ENCODE results near the gene GRWD1.

Gene GRWD1

GRCh38 chr19:48445606-48446481, at the start of gene GRWD1:
Gene GRWD1 (plus strand): TSS chr19:48445983. CDS start chr19:48446006, 23 bp downstream.
- DNase-seq = peak; percentile 98

GRCh38 chr19:48396016-48396823, 49.6 kb upstream of the GRWD1 start:
- DNase-seq = no peak

GRCh38 chr19:48396824-48397176, 49.0 kb upstream of the GRWD1 start:
- no peak for DNase-seq

GRCh38 chr19:48397263-48398101, 48.3 kb upstream of the GRWD1 start:
- no peak for DNase-seq

- no peak for DNase-seq
Observed at GRCh38 chr19:48398102-48398374, 47.7 kb upstream of the GRWD1 start.

- DNase-seq = peak; percentile 93
Observed at GRCh38 chr19:48398375-48399235, 47.2 kb upstream of the GRWD1 start.

- no peak for DNase-seq
Observed at GRCh38 chr19:48400018-48400742, 45.6 kb upstream of the GRWD1 start.

- no peak for DNase-seq
Observed at GRCh38 chr19:48401287-48401686, 44.5 kb upstream of the GRWD1 start.

- DNase-seq = peak; percentile 43
Observed at GRCh38 chr19:48403606-48404005, 42.2 kb upstream of the GRWD1 start.

- DNase-seq = no peak
Observed at GRCh38 chr19:48405010-48405659, 40.6 kb upstream of the GRWD1 start.

GRCh38 chr19:48405850-48406249, 39.9 kb upstream of the GRWD1 start:
- no peak for DNase-seq

- no peak for DNase-seq
Observed at GRCh38 chr19:48413879-48414587, 31.8 kb upstream of the GRWD1 start.

GRCh38 chr19:48415395-48415794, 30.4 kb upstream of the GRWD1 start:
- DNase-seq = peak; percentile 51

GRCh38 chr19:48415806-48416221, 30.0 kb upstream of the GRWD1 start:
- DNase-seq = no peak

GRCh38 chr19:48417421-48417820, 28.4 kb upstream of the GRWD1 start:
- DNase-seq = no peak

- DNase-seq = no peak
Observed at GRCh38 chr19:48418317-48419064, 27.3 kb upstream of the GRWD1 start.

- peak; percentile 59 for DNase-seq
Observed at GRCh38 chr19:48419158-48419920, 26.4 kb upstream of the GRWD1 start.

- peak; percentile 50 for DNase-seq
Observed at GRCh38 chr19:48421548-48421947, 24.2 kb upstream of the GRWD1 start.

- no peak for DNase-seq
Observed at GRCh38 chr19:48424694-48425219, 21.0 kb upstream of the GRWD1 start.
